ENCODE data around the gene RPS19BP1. TPM values are rescaled to one million over a fixed set of nuclear protein-coding genes. Genes with fewer than 3 reads are reported as not detected.

RPS19BP1 gene
- total and polyA plus RNA-seq, 2 donors (not counting 1 experiment from before 2014, with no cell fraction given) = 60.3 to 74.8 TPM

GRCh38 chr22:39497429-39497828 is 35.1 kb downstream of the RPS19BP1 start:
- Histone ChIP-seq H3K4me1 (ENCODE audit: control insufficient read depth in 2 of 2, insufficient read depth in 2 of 2, low read length in 2 of 2) (peaks cover 7 to 12% of the 10 kb centered on the region in 2 donors), H3K27ac (ENCODE audit: low read length in 2 of 2) (no peak overlapping the region), H3K4me2 (replicated peaks; ENCODE audit: low read depth, low read length, poor library complexity, severe bottlenecking) (no peak overlapping the region), H3K9ac (ENCODE audit: low read length) (no peak overlapping the region), H4K20me1 (ENCODE audit: control insufficient read depth, insufficient read depth, low read length, poor library complexity, severe bottlenecking) (no peaks in the 10 kb centered on the region), H3K27me3 (replicated peaks in 1 of 4; ENCODE audit: control extremely low read depth in 1 of 4, control insufficient read depth in 3 of 4, insufficient read depth in 4 of 4, low read length in 3 of 4) (no peaks in the 10 kb centered on the region), H3K9me3 (ENCODE audit: control extremely low read depth in 1 of 3, control insufficient read depth in 2 of 3, insufficient read depth in 1 of 3, low read length in 2 of 3) (no peaks in the 10 kb centered on the region), H3K79me2 (ENCODE audit: control insufficient read depth, insufficient read depth, low read length) (no peaks in the 10 kb centered on the region), H3K4me3 (ENCODE audit: control extremely low read depth in 1 of 5, extremely low read depth in 1 of 5, insufficient read depth in 1 of 5, low read depth in 2 of 5, low read length in 4 of 5) (no peak overlapping the region), H2AFZ (ENCODE audit: insufficient read depth, low read depth, low read length, poor library complexity, severe bottlenecking) (no peak overlapping the region), H3K36me3 (replicated peaks in 1 of 2; ENCODE audit: control extremely low read depth in 1 of 2, control insufficient read depth in 1 of 2, extremely low read depth in 1 of 2, insufficient read depth in 2 of 2, low read length in 1 of 2) (no peaks in the 10 kb centered on the region)
- no peak for DNase-seq
- ChIA-PET POLR2A (no interaction called here), CTCF (interaction anchor here (0.6 to 10.4 kb wide), 10 partner anchors 15 to 1474 kb away, joined by 3 to 166 read pairs (median 8); partner anchors contain the start of gene TAB1)
- Mint-ChIP-seq H3K27ac (no peak overlapping the region), H3K9me3 (ENCODE audit: insufficient read depth) (no peaks in the 10 kb centered on the region), H3K4me3 (no peak overlapping the region), H3K27me3 (no peaks in the 10 kb centered on the region), H3K4me1 (peaks cover 20% of the 10 kb centered on the region)
- WGBS (ENCODE audit: insufficient coverage) = 95% methylated on average over 8 of the region's 8 CpGs
- no peak for ATAC-seq (ENCODE audit: low read depth)
- no peak for TF ChIP-seq EZH2 (IDR thresholded peaks at IDR 0.05; ENCODE audit: borderline replicate concordance, insufficient read depth, low read depth, low read length, poor library complexity, severe bottlenecking)
- TF ChIP-seq, protein P1, sequence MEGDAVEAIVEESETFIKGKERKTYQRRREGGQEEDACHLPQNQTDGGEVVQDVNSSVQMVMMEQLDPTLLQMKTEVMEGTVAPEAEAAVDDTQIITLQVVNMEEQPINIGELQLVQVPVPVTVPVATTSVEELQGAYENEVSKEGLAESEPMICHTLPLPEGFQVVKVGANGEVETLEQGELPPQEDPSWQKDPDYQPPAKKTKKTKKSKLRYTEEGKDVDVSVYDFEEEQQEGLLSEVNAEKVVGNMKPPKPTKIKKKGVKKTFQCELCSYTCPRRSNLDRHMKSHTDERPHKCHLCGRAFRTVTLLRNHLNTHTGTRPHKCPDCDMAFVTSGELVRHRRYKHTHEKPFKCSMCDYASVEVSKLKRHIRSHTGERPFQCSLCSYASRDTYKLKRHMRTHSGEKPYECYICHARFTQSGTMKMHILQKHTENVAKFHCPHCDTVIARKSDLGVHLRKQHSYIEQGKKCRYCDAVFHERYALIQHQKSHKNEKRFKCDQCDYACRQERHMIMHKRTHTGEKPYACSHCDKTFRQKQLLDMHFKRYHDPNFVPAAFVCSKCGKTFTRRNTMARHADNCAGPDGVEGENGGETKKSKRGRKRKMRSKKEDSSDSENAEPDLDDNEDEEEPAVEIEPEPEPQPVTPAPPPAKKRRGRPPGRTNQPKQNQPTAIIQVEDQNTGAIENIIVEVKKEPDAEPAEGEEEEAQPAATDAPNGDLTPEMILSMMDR (IDR thresholded peaks at IDR 0.05) = no peak
- intact Hi-C loops (cut with micrococcal nuclease) = no loop called here

DNA sequence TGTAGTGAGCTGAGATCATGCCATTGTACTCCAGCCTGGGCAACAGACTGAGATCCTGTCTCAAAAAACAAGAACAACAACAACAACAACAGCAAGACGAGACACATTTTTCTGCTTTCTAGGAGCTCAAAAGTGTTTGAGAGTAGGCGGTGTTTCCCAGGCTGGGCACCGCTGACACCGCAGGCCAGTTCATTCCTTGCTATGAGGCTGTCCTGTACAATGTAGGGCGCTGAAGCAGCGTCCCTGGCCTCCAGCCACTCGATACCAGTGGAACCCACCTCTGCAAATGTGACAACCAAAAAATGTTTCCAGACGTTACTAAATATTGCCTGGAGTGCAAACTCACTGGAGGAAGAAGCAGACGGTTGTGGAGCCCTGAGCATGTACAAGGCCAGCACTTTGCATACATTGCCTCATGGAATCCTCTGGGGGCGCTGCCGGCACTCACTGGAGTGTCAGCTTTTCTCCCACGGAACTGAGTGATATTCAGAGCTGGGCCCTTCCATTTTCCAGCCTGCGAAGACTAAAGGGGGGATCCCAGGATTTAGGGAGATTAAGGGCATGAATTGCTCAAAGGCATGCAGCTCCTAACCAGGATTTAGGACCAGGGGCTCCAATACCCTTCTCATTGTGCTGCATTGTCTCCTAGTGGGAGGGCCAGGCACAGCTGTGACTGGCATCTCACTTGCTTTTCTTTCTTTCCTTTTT is 36.3 kb downstream of the RPS19BP1 start:
- Histone ChIP-seq H4K20me1 (ENCODE audit: control insufficient read depth, insufficient read depth, low read length, poor library complexity, severe bottlenecking) (no peaks in the 10 kb centered on the region), H3K4me1 (ENCODE audit: control insufficient read depth in 2 of 2, insufficient read depth in 2 of 2, low read length in 2 of 2) (peaks cover 4 to 7% of the 10 kb centered on the region in 2 donors), H3K27ac (ENCODE audit: low read length in 2 of 2) (no peak overlapping the region), H3K4me3 (ENCODE audit: control extremely low read depth in 1 of 5, extremely low read depth in 1 of 5, insufficient read depth in 1 of 5, low read depth in 2 of 5, low read length in 4 of 5) (no peak overlapping the region), H3K79me2 (ENCODE audit: control insufficient read depth, insufficient read depth, low read length) (no peaks in the 10 kb centered on the region), H3K27me3 (replicated peaks in 1 of 4; ENCODE audit: control extremely low read depth in 1 of 4, control insufficient read depth in 3 of 4, insufficient read depth in 4 of 4, low read length in 3 of 4) (no peaks in the 10 kb centered on the region), H3K4me2 (replicated peaks; ENCODE audit: low read depth, low read length, poor library complexity, severe bottlenecking) (no peak overlapping the region), H3K36me3 (replicated peaks in 1 of 2; ENCODE audit: control extremely low read depth in 1 of 2, control insufficient read depth in 1 of 2, extremely low read depth in 1 of 2, insufficient read depth in 2 of 2, low read length in 1 of 2) (no peaks in the 10 kb centered on the region), H3K9me3 (ENCODE audit: control extremely low read depth in 1 of 3, control insufficient read depth in 2 of 3, insufficient read depth in 1 of 3, low read length in 2 of 3) (no peaks in the 10 kb centered on the region), H3K9ac (ENCODE audit: low read length) (no peak overlapping the region), H2AFZ (ENCODE audit: insufficient read depth, low read depth, low read length, poor library complexity, severe bottlenecking) (peak overlapping the region; percentile 30)
- Mint-ChIP-seq H3K4me1 (peaks cover 16% of the 10 kb centered on the region), H3K4me3 (no peak overlapping the region), H3K9me3 (ENCODE audit: insufficient read depth) (no peaks in the 10 kb centered on the region), H3K27me3 (no peaks in the 10 kb centered on the region), H3K27ac (peak overlapping the region; percentile 70)
- ChIA-PET CTCF (interaction anchor here (0.6 to 10.4 kb wide), 33 partner anchors 9 to 775 kb away, joined by 3 to 166 read pairs (median 5); partner anchors contain the start of genes ATF4 and TAB1), POLR2A (interaction anchor here (1.0 to 1.6 kb wide), 2 partner anchors 24 to 32 kb away, joined by 3 to 9 read pairs; no protein-coding TSS in a partner anchor)
- TF ChIP-seq, protein P1 (IDR thresholded peaks at IDR 0.05) = peak; percentile 73
- TF ChIP-seq EZH2 (IDR thresholded peaks at IDR 0.05; ENCODE audit: borderline replicate concordance, insufficient read depth, low read depth, low read length, poor library complexity, severe bottlenecking) = no peak
- intact Hi-C loops (cut with micrococcal nuclease) = loop anchor here (1.0 kb wide), 2 partner anchors 18 to 540 kb away; no protein-coding TSS in a partner anchor
- DNase-seq (peak; percentile 62), ATAC-seq (ENCODE audit: low read depth) (peak; percentile 75)
- 43% methylated on average over 13 of the region's 13 CpGs for WGBS (ENCODE audit: insufficient coverage)

Data from B cell (primary cell).